ENCODE data around the gene MRPS9.

MRPS9 gene

GRCh38 chr2:105037572-105038382 lies at the start of gene MRPS9:
TSS of gene MRPS9 (plus strand) at chr2:105038069. CDS start at chr2:105038093, 24 bp downstream.
- peak; percentile 92 for DNase-seq (ENCODE audit: low read depth in 2 of 2)

GRCh38 chr2:105005181-105005951 lies 32.5 kb upstream of the MRPS9 start:
- no peak for DNase-seq (ENCODE audit: low read depth in 2 of 2)

GRCh38 chr2:105007367-105007766 lies 30.5 kb upstream of the MRPS9 start:
- no peak for DNase-seq (ENCODE audit: low read depth in 2 of 2)

- DNase-seq (ENCODE audit: low read depth in 2 of 2): no peak
Observed at GRCh38 chr2:105032476-105032875, 5.4 kb upstream of the MRPS9 start.

- no peak for DNase-seq (ENCODE audit: low read depth in 2 of 2)
Observed at GRCh38 chr2:105034170-105034569, 3.7 kb upstream of the MRPS9 start.

GRCh38 chr2:105038383-105039061 lies 653 bp downstream of the MRPS9 start:
- no peak for DNase-seq (ENCODE audit: low read depth in 2 of 2)

GRCh38 chr2:105039559-105039958 lies 1.7 kb downstream of the MRPS9 start:
- DNase-seq (ENCODE audit: low read depth in 2 of 2): no peak

- DNase-seq (ENCODE audit: low read depth in 2 of 2): no peak
Observed at GRCh38 chr2:105042189-105042588, 4.3 kb downstream of the MRPS9 start.

- DNase-seq (ENCODE audit: low read depth in 2 of 2): no peak
Observed at GRCh38 chr2:105052773-105053172, 14.9 kb downstream of the MRPS9 start.

GRCh38 chr2:105055613-105056012 lies 17.7 kb downstream of the MRPS9 start:
- DNase-seq (ENCODE audit: low read depth in 2 of 2): no peak

- no peak for DNase-seq (ENCODE audit: low read depth in 2 of 2)
Observed at GRCh38 chr2:105056245-105056644, 18.4 kb downstream of the MRPS9 start.

GRCh38 chr2:105057005-105057404 lies 19.1 kb downstream of the MRPS9 start:
- no peak for DNase-seq (ENCODE audit: low read depth in 2 of 2)

- no peak for DNase-seq (ENCODE audit: low read depth in 2 of 2)
Observed at GRCh38 chr2:105061560-105061959, 23.7 kb downstream of the MRPS9 start.

- no peak for DNase-seq (ENCODE audit: low read depth in 2 of 2)
Observed at GRCh38 chr2:105062158-105062557, 24.3 kb downstream of the MRPS9 start.

GRCh38 chr2:105068387-105068786 lies 30.5 kb downstream of the MRPS9 start:
- DNase-seq (ENCODE audit: low read depth in 2 of 2): no peak

GRCh38 chr2:105068875-105069274 lies 31.0 kb downstream of the MRPS9 start:
- DNase-seq (ENCODE audit: low read depth in 2 of 2): no peak

GRCh38 chr2:105070010-105070865 lies 32.4 kb downstream of the MRPS9 start:
- no peak for DNase-seq (ENCODE audit: low read depth in 2 of 2)

- no peak for DNase-seq (ENCODE audit: low read depth in 2 of 2)
Observed at GRCh38 chr2:105071379-105071778, 33.5 kb downstream of the MRPS9 start.

GRCh38 chr2:105072039-105072438 lies 34.2 kb downstream of the MRPS9 start:
- no peak for DNase-seq (ENCODE audit: low read depth in 2 of 2)

- DNase-seq (ENCODE audit: low read depth in 2 of 2): no peak
Observed at GRCh38 chr2:105073591-105073990, 35.7 kb downstream of the MRPS9 start.

- DNase-seq (ENCODE audit: low read depth in 2 of 2): no peak
Observed at GRCh38 chr2:105076121-105076520, 38.3 kb downstream of the MRPS9 start.
